Kasumi-1 (cell line): Measurements from ENCODE around the gene RABGAP1L.

Experiments used
- DNase-seq, 2 experiments: peaks; one replicate each; lab custom pipeline; 2025; lab: John Stamatoyannopoulos, UW

RABGAP1L gene

GRCh38 chr1:174197088-174197487 lies 37.8 kb downstream of the RABGAP1L start:
- DNase-seq = no peak

GRCh38 chr1:174197547-174197946 lies 38.2 kb downstream of the RABGAP1L start:
- no peak for DNase-seq

- no peak for DNase-seq
These were observed 38.9 kb downstream of the RABGAP1L start for GRCh38 chr1:174198202-174198601.

- DNase-seq = no peak
These were observed 41.4 kb downstream of the RABGAP1L start for GRCh38 chr1:174200746-174201145.

- DNase-seq = peak in 1 of 2 experiments; percentile 10
These were observed 45.5 kb downstream of the RABGAP1L start for GRCh38 chr1:174204697-174205308.

- peak; percentile 47 to 54 for DNase-seq
These were observed 47.0 kb downstream of the RABGAP1L start for GRCh38 chr1:174206148-174206836.

- DNase-seq = no peak
These were observed 50.2 kb downstream of the RABGAP1L start for GRCh38 chr1:174209347-174210187.

- DNase-seq = no peak
These were observed 52.2 kb downstream of the RABGAP1L start for GRCh38 chr1:174211486-174211885.

- no peak for DNase-seq
These were observed 56.4 kb downstream of the RABGAP1L start for GRCh38 chr1:174215766-174216165.

- DNase-seq = no peak
These were observed 57.9 kb downstream of the RABGAP1L start for GRCh38 chr1:174217248-174217647.

GRCh38 chr1:174217787-174218574 lies 58.7 kb downstream of the RABGAP1L start:
- DNase-seq = peak; percentile 41 to 63

GRCh38 chr1:174218983-174219382 lies 59.7 kb downstream of the RABGAP1L start:
- no peak for DNase-seq

GRCh38 chr1:174219606-174220370 lies 60.5 kb downstream of the RABGAP1L start:
- no peak for DNase-seq

GRCh38 chr1:174221681-174222080 lies 62.4 kb downstream of the RABGAP1L start:
- DNase-seq = no peak

GRCh38 chr1:174222166-174222949 lies 63.0 kb downstream of the RABGAP1L start:
- no peak for DNase-seq

GRCh38 chr1:174224641-174225040 lies 65.3 kb downstream of the RABGAP1L start:
- DNase-seq = no peak

GRCh38 chr1:174225499-174226204 lies 66.3 kb downstream of the RABGAP1L start:
- DNase-seq = no peak

- no peak for DNase-seq
These were observed 71.1 kb downstream of the RABGAP1L start for GRCh38 chr1:174230399-174230798.

- peak; percentile 25 to 30 for DNase-seq
These were observed 73.4 kb downstream of the RABGAP1L start for GRCh38 chr1:174232761-174233160.
